NK-92 (cell line): ENCODE measurements around the gene CSF1R.

Source experiments
- DNase-seq: peaks from one replicate; lab custom pipeline; 2025; ENCODE audit not compliant: unreplicated experiment; lab: John Stamatoyannopoulos, UW

CSF1R gene

GRCh38 chr5:150073086-150073625, 13.2 kb downstream of the CSF1R start:
- DNase-seq, result no peak

GRCh38 chr5:150070821-150071220, 15.5 kb downstream of the CSF1R start:
- DNase-seq, result no peak

DNA sequence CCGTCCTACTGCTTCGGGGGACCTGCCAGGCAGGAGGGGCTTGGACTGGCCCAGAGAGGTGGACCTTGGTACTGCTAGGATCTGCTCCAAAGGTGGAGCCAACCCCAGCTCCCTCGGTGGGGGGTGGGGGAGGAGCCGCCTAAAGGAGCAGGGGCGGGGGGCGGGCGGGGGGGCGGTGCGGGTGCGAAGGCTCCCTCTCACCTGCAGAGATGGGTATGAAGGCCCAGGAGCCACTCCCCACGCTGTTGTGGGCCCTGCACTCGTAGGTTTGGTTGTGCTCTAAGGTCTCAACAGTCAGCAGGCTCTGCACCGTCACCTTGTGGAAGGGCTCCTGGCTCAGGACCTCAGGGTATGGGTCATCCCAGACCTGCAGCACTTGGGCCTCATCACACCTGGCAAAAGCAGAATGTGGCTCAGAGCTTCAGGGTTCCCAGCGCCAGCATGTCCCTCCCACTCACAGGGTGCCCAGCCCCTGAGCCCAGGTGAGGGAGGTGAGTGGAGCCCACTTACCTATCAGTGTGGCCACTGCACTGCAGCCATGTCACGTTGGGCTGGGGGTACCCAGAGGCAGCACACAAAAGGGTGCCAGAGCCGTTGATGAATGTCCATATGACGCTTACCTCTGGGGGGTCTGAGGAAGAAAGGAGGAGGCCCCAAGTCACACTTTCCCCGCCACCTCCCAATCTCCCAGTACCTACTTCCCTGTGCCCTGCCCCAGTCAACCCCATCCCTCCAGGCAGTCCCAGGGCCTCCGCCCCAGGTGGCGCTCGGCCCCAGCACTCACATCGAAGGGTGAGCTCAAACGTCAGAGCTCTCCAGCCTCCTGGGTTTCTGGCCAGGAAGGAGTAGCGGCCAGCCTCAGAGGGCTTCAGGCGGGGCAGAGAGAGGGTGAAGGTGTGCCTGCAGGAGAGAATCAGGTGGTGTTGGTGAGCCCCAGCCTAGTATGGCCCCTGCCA, 16.4 kb downstream of the CSF1R start:
- DNase-seq, result no peak

- no peak for DNase-seq
These were observed 17.3 kb downstream of the CSF1R start for GRCh38 chr5:150068961-150069645.

DNA sequence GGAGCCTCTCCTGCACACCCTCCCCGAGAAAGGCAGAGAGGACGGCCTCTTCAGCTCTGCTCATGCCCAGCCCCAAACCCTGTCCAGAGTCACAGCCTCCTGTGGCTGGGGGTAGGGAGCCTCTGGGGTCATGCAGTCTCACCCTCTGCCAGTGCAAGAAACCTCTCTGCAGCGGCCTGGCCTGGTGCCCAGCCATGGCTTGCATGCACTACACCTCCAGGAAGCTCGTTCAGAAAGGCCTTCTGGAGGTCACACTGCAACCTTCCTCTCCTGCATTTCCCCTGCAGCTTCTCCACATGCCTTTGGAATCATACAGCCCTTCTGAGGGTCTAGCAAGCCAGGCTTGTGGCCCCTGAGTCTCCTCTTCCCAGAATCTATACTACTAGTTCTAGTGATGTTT, 17.9 kb downstream of the CSF1R start:
- no peak for DNase-seq

DNA sequence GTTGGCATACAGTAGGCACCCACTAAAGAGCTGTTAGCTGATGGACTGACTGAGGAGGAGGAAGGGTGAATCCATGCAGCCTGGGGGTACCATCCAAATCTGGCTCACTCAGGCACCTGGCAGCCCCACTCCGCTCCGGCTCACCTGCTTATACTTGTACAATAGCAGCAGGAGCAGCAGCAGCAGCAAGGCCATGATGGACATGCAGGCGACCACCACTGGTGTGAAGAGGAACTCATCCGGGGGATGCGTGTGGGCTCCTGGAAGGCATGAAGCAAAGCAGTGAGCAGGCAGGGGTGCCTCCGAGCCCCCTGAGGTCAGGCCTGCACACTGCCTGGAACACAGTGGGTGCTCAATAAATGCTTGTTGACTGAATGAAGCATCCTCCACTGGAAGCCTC, 18.3 kb downstream of the CSF1R start:
- DNase-seq, result no peak

DNA sequence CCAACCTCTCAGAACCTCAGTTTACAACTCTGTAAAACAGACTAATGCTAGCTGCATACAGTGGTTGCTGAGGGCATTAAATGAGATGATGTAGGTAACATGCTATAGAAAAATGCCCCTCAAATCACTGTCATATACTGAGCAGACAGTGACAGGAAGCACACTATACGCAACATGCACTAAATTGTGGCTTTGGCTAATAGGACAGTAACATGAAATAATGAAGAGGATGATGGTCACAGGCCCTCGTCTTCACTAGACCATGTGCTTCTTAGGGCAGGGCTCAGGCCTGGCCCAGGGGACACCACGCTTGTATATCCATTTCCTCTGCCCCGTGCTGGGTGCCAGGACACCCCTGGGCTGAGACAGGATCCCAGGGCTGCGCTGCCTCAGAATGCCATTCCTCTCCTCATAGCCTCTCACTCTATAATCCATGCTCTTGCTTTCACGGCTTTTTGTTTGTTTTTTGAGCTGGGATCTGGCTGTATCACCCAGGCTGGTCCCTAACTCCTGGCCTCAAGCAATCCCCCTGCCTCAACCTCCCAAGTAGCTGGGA, 18.9 kb downstream of the CSF1R start:
- no peak for DNase-seq

DNA sequence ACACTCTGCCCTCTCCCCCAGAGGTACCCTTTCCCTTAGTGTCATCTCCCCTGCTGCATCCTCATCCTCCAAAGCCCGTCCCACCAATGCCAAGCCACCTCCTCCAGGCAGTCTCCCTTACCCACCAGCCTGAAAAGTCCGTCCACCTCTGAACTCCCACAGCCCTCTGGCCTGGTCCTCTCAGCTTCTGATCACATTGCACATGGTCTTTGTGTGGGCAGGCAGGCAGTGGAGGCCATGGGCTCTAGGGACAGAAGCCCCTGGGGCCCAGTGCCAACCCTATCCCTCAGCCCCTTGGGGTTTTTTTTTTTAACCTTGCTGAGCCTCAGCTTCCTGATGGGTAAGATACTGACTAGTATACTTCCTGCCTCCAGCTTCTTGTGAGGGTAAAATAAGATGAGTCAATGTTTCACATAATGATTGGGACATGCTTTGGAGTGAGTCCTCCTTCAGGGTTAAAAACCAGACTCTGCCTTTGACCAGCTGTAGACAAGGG, 19.4 kb downstream of the CSF1R start:
- no peak for DNase-seq

DNA sequence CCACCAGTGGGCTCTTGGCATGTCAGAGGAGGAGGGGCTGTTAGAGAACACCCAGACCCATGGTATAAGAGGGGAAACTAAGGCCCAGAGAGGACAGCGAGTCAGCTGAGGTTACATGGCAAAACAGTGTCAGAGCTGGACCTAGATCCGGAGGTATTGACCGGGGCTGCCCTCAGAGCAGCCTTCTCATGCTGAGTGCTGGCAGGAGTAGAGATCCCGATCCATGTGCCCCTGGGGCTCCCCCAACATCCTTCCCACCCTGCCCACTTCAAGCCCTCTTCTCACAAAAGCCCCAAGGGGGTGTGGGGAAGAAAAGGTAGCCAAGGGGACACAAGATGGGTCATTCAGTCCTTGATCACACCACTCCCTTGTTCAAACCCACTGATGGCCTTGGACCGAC, 19.9 kb downstream of the CSF1R start:
- DNase-seq, result no peak

- DNase-seq, result no peak
These were observed 20.5 kb downstream of the CSF1R start for GRCh38 chr5:150065886-150066285.

DNA sequence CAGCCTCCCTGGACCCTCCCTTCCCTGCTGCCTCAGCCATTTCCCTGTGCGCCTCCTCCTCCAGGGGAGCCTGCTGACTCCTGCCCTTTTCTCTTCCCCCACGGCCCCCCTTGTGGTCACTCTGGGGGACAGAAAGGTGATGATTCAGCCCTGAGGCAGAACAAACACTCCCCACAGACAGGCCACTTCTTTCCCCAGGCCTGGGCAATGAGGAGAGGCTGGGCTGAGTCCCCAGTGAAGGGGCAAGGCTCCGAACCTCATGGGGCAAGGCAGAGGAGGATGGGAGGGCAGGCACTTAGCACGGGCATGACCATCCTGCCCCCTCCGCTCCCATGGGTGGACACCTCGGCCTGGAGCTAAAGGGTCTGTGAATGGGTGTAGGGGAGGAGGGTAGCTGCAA, 21.0 kb downstream of the CSF1R start:
- no peak for DNase-seq

GRCh38 chr5:150064681-150065220, 21.6 kb downstream of the CSF1R start:
- no peak for DNase-seq

GRCh38 chr5:150063638-150064037, 22.7 kb downstream of the CSF1R start:
- DNase-seq, result no peak

- DNase-seq, result no peak
These were observed 24.0 kb downstream of the CSF1R start for GRCh38 chr5:150062216-150062922.

- DNase-seq, result no peak
These were observed 24.8 kb downstream of the CSF1R start for GRCh38 chr5:150061538-150061995.

- no peak for DNase-seq
These were observed 25.9 kb downstream of the CSF1R start for GRCh38 chr5:150060471-150060870.

DNA sequence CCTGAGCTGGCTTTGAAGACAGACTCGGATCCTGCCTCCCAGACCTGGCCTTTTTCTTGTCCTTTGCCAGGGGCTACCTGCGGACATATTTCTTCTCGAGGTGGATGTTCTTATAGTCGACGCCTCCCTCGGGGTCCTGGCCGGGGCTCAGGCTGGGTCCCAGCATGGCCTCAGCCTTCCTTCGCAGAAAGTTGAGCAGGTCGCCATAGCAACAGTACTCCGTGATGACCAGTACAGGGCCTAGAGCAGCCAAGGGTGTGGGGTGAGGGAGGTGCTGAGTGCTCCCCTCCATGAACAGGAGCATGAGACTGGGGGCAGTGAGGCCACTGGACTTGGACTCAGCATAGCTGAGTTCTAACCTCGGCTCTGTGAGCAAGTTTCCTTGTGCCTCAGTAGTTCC, 26.7 kb downstream of the CSF1R start:
- DNase-seq, result no peak

DNA sequence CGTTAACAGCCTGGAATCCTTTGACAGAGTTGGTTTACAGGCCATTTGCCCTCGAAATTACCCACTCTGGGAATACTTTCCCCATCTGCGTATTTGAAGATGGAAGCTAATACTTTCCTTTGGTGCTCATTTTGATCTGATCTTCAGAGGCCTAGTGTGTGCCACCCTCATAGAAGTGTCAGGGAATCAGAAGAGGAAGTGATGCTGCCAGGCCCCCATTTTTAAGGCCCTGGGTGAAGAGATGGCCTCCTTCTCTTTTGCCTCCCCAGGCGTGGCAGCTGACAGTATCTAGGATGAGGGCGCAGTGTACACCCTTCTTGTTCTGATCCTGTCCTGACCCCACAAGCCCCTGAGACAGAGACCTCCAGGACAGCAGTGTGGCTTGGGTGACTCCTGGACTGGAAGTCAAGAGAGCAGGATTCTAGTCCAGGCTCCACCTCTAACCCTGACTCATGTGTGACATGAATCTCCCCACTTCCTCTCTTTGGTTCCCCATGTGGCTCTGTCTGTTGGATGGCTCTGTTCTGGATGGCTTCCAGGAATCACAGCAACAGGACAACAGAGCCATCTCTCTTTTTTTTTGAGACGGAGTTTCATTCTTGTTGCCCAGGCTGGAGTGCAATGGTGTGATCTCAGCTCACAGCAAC, 27.8 kb downstream of the CSF1R start:
- no peak for DNase-seq

DNA sequence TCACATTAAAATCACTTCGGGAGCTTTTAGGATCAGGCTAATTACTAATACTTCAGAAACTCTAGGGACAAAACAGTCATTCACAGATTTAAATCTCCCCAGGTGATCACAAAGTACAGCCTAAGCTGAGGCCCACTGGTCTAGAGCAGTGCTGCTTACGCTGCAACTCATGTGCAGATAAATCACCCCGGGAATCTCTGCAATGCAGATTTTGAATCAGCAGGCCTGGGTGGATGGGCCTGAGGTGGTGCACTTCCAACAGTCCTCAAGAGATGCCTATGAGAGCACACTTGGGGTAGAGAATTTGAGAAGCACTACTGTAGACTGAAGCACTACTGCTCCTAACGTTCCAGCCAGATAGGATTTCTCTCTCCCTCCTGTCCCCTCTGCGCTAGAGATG, 28.4 kb downstream of the CSF1R start:
- DNase-seq, result no peak

GRCh38 chr5:150057511-150057910, 28.8 kb downstream of the CSF1R start:
- DNase-seq, result no peak
